OCI-LY3 (cell line): ENCODE measurements around the gene ACAD10.

Experiments used
- H2AFZ ChIP-seq: fragments of 200-600, 300-600 bp; shearing (Covaris generic); 2 replicates; pipeline ENCODE4 v1.6.0; 2014; ENCODE audit warnings: antibody characterized with exemption, low read depth, low read length
- H3K27ac ChIP-seq: fragments of 200-600, 300-600 bp; sonication (generic); 2 replicates; pipeline ENCODE4 v1.5.1; 2014; ENCODE audit warnings: mild to moderate bottlenecking, low read length, moderate library complexity, mixed read lengths
- H3K27me3 ChIP-seq: fragments of 200-600, 300-600 bp; sonication (generic); 2 replicates; pipeline ENCODE4 v1.6.1; 2014; ENCODE audit warnings: low read depth, low read length, mixed read lengths
- H3K36me3 ChIP-seq: fragments of 200-600, 300-600 bp; sonication (generic); replicated peaks from 2 replicates; pipeline ENCODE3; 2014; ENCODE audit warnings: low read depth, low read length, mixed read lengths
- H3K4me1 ChIP-seq: fragments of 300-600, 200-600 bp; sonication (generic); 2 replicates; pipeline ENCODE4 v1.6.1; 2014; ENCODE audit warnings: low read length, mixed read lengths
- H3K4me2 ChIP-seq: fragments of 200-600, 300-600 bp; sonication (generic); 2 replicates; pipeline ENCODE4 v1.6.1; 2014; ENCODE audit warnings: low read length, mixed read lengths
- H3K4me3 ChIP-seq: fragments of 300-600, 200-600 bp; sonication (generic); 2 replicates; pipeline ENCODE4 v1.5.1; 2014; ENCODE audit warnings: antibody characterized with exemption, mild to moderate bottlenecking, low read length, moderate library complexity
- H3K79me2 ChIP-seq: fragments of 300-600, 200-600 bp; shearing (Covaris generic); 2 replicates; pipeline ENCODE4 v1.6.1; 2014; ENCODE audit warnings: mild to moderate bottlenecking, low read length, mixed read lengths
- H3K9ac ChIP-seq: fragments of 300-600, 200-600 bp; shearing (Covaris generic); 2 replicates; pipeline ENCODE4 v1.6.0; 2014; ENCODE audit warnings: mild to moderate bottlenecking, low read length, moderate library complexity
- H3K9me3 ChIP-seq: fragments of 200-600, 300-600 bp; shearing (Covaris generic); 2 replicates; pipeline ENCODE4 v1.6.1; 2014; ENCODE audit warnings: low read length, mixed read lengths; ENCODE audit not compliant: insufficient read depth
- H4K20me1 ChIP-seq: fragments of 200-600, 300-600 bp; sonication (generic); 2 replicates; pipeline ENCODE4 v1.6.1; 2016; ENCODE audit warnings: low read length, mixed read lengths; ENCODE audit not compliant: insufficient read depth
- EZH2phosphoT487 ChIP-seq: fragments of 200-600 bp; shearing (Covaris generic); IDR thresholded peaks from 2 replicates; pipeline ENCODE4 v1.6.1; 2018; ENCODE audit warnings: antibody characterized with exemption, mixed run types, low read depth
- TF ChIP-seq, protein P1 (sequence below): fragments of 200-600, 300-600 bp; sonication (generic); IDR thresholded peaks from 2 replicates; pipeline ENCODE4 v1.5.1; 2014; ENCODE audit warnings: antibody characterized with exemption, low read length, low read depth

The ACAD10 gene

DNA sequence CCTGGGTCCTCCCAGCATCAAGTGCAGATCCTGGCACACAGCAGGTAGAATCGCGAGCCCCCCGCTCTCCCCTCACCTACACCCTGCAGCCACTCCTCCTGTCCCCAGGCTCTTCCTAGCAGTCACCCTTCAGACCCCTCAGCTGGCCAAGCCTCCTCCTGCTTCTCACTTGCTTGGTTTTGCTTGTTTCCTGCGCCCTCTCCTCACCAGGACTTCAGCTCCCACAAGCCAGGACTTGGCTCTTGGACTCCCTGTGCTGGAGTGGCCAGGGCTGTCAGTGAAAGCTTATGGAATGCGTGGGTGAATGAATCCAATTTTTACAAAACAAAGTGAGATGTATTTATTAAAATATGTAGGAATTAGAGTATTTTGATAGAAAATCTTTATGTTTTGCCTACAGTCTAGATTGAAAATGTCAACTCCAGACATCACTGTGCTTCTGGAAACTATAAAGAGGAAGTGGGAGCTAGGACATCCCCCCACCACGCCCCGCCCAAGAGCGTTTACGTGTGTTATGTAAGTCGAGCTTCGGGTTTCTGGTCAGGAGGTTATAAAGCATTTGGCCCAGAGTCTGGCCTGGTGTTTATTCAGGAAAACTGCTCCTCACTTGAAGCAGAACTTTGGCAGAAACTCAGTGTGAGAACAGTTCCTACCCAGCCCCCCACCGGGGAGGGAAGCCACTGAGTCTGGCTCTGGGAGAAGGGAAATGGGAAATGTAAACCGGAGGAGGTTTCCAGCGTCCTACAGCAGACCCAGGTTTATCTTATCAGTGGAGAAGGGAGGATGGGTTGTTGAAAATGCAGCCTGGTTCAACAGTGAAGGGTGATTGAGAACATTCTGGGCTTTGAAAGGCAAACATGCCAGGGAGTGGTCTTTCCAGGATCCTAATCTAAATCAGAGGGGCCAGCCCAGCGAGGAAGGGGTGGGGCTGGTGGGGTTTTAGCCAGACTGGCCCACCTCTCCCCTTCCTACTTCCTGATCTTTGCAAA is 89.6 kb downstream of the ACAD10 start:
- peak overlapping the region; percentile 81 for H3K9ac ChIP-seq
- H3K36me3 ChIP-seq, result peaks cover 3% of the 10 kb centered on the region
- TF ChIP-seq EZH2phosphoT487, result no peak
- TF ChIP-seq, protein P1, sequence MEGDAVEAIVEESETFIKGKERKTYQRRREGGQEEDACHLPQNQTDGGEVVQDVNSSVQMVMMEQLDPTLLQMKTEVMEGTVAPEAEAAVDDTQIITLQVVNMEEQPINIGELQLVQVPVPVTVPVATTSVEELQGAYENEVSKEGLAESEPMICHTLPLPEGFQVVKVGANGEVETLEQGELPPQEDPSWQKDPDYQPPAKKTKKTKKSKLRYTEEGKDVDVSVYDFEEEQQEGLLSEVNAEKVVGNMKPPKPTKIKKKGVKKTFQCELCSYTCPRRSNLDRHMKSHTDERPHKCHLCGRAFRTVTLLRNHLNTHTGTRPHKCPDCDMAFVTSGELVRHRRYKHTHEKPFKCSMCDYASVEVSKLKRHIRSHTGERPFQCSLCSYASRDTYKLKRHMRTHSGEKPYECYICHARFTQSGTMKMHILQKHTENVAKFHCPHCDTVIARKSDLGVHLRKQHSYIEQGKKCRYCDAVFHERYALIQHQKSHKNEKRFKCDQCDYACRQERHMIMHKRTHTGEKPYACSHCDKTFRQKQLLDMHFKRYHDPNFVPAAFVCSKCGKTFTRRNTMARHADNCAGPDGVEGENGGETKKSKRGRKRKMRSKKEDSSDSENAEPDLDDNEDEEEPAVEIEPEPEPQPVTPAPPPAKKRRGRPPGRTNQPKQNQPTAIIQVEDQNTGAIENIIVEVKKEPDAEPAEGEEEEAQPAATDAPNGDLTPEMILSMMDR, result no peak
- H3K4me1 ChIP-seq, result peaks cover 55% of the 10 kb centered on the region
- H2AFZ ChIP-seq, result no peak overlapping the region; the same call in 1 of the 2 replicates
- H3K27ac ChIP-seq, result peak overlapping the region; percentile 99
- no peaks in the 10 kb centered on the region for H3K27me3 ChIP-seq
- no peaks in the 10 kb centered on the region for H4K20me1 ChIP-seq
- H3K79me2 ChIP-seq, result peaks cover 19% of the 10 kb centered on the region; the same call in 1 of the 2 replicates
- H3K4me3 ChIP-seq, result peak overlapping the region; percentile 69
- peak overlapping the region; percentile 94 for H3K4me2 ChIP-seq
- no peaks in the 10 kb centered on the region for H3K9me3 ChIP-seq

DNA sequence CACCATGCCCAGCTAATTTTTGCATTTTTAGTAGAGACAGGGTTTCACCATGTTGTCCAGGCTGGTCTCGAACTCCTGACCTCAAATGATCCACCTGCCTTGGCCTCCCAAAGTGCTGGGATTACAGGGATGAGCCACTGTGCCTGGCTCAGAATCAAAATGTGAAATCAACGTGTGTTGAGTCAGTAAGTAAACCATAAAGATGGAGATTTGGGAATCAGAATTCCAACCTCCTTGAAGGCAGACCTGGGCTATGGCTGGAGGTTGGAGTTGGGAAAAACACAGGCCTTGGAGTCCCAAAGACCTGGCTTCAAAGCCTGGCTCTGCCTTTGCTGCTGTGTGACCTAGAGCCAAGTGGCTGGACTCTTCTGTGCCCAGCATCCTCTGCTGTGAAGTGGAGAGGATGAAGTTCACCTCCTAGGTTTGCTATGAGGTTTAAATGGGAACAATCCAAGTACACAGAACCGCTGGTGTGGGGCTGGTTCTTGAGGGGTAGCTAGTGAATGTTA is 91.0 kb downstream of the ACAD10 start:
- peaks cover 55% of the 10 kb centered on the region for H3K4me1 ChIP-seq
- H3K79me2 ChIP-seq, result peaks cover 19% of the 10 kb centered on the region; the same call in 1 of the 2 replicates
- peak overlapping the region; percentile 99 for H3K27ac ChIP-seq

DNA sequence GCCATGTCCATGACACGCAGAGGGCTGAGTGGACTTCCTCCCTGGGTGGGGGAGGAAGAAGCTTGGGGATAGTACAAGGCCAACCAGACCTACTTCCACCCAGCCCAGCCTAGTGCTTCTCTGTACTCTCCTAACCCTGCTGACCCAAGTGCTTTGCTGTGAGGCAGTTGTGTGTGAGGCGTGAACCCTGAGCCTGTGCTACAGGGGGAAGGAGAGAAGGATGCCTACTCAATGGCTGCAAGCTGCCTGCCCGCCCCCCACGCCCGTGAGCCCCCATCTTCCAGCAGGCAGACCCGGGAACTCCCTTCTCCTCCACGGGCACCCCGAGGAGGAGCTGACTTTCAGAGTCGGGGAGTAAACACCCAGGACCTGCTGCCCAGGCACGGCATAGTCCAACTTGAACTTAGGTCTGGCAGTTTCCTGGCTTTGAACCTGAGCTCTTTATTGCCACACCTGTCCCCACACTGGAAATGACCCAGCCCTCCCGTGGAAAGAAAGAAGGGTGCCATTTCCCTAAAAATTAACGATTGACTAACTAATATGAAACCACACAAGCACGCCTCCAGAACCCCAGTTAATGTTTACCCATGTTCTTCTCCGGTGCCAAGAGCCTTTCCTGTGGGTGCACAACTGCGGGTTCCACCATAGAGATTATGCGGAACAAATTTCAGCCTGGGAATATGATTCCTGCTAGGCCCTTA is 91.6 kb downstream of the ACAD10 start:
- Histone ChIP-seq H3K4me3 (peak overlapping the region; percentile 61), H3K9me3 (no peaks in the 10 kb centered on the region), H3K9ac (peak overlapping the region; percentile 54), H3K27me3 (no peaks in the 10 kb centered on the region), H3K4me2 (peak overlapping the region; percentile 75), H3K4me1 (peaks cover 55% of the 10 kb centered on the region), H3K36me3 (peaks cover 12% of the 10 kb centered on the region), H2AFZ (no peak overlapping the region), H3K79me2 (peaks cover 19% of the 10 kb centered on the region; the same call in 1 of the 2 replicates), H3K27ac (peak overlapping the region; percentile 99), H4K20me1 (no peaks in the 10 kb centered on the region)
- no peak for TF ChIP-seq EZH2phosphoT487
- TF ChIP-seq, protein P1, result no peak

More for the DNA sequence above, 91.0 kb downstream of the ACAD10 start:
- Histone ChIP-seq H4K20me1 (no peaks in the 10 kb centered on the region), H3K4me3 (peak overlapping the region; percentile 61), H2AFZ (no peak overlapping the region), H3K9me3 (no peaks in the 10 kb centered on the region), H3K27me3 (no peaks in the 10 kb centered on the region), H3K36me3 (peaks cover 11% of the 10 kb centered on the region), H3K4me2 (peak overlapping the region; percentile 75), H3K9ac (peak overlapping the region; percentile 54)
- TF ChIP-seq, protein P1, result no peak
- no peak for TF ChIP-seq EZH2phosphoT487
